NCI-H1436 (cell line): ENCODE results near the gene AIFM2.
"Not testable (repeated sequence)": the region's sequence is repeated elsewhere in the genome, so short reads cannot be mapped to it uniquely, and the experiment has no call there.

Experiments used
- DNase-seq: peaks from one replicate; lab custom pipeline; 2025; lab: John Stamatoyannopoulos, UW

The AIFM2 gene

GRCh38 chr10:70090951-70091350 is 41.7 kb downstream of the AIFM2 start:
- DNase-seq = no peak

- DNase-seq = no peak
Observed at GRCh38 chr10:70090013-70090412, 42.6 kb downstream of the AIFM2 start.

GRCh38 chr10:70088308-70088698 is 44.3 kb downstream of the AIFM2 start:
- DNase-seq = no peak

GRCh38 chr10:70087616-70088307 is 44.9 kb downstream of the AIFM2 start:
- DNase-seq = no peak

GRCh38 chr10:70085975-70086613 is 46.5 kb downstream of the AIFM2 start:
- DNase-seq = no peak

GRCh38 chr10:70084189-70084588 is 48.4 kb downstream of the AIFM2 start:
- DNase-seq = no peak

- DNase-seq = not testable (repeated sequence)
Observed at GRCh38 chr10:70080789-70081188, 51.8 kb downstream of the AIFM2 start.

GRCh38 chr10:70078937-70079336 is 53.7 kb downstream of the AIFM2 start:
- no peak for DNase-seq

- no peak for DNase-seq
Observed at GRCh38 chr10:70078329-70078728, 54.3 kb downstream of the AIFM2 start.

GRCh38 chr10:70074971-70075370 is 57.7 kb downstream of the AIFM2 start:
- DNase-seq = no peak

GRCh38 chr10:70074165-70074564 is 58.5 kb downstream of the AIFM2 start:
- DNase-seq = no peak

GRCh38 chr10:70070834-70071233 is 61.8 kb downstream of the AIFM2 start:
- DNase-seq = no peak

GRCh38 chr10:70069346-70069745 is 63.3 kb downstream of the AIFM2 start:
- DNase-seq = no peak

- DNase-seq = no peak
Observed at GRCh38 chr10:70068925-70069324, 63.7 kb downstream of the AIFM2 start.

- no peak for DNase-seq
Observed at GRCh38 chr10:70067586-70067985, 65.0 kb downstream of the AIFM2 start.

- no peak for DNase-seq
Observed at GRCh38 chr10:70066190-70066589, 66.4 kb downstream of the AIFM2 start.

- DNase-seq = no peak
Observed at GRCh38 chr10:70064486-70064885, 68.1 kb downstream of the AIFM2 start.

- no peak for DNase-seq
Observed at GRCh38 chr10:70063418-70064098, 69.1 kb downstream of the AIFM2 start.
